Gastroesophageal sphincter (tissue), 3 donors: Measurements from ENCODE around the gene WBP1L.

ENCODE experiments used
- CTCF ChIP-seq, 4 experiments: fragments of 200-600 bp in 2 of 4; fragments of 450-650 bp in 2 of 4; sonication (generic) in 1 of 4; IDR thresholded peaks; one replicate each; pipeline ENCODE4 v1.5.1; 2017 to 2019; ENCODE audit warnings: antibody characterized with exemption in 4 of 4, mild to moderate bottlenecking in 2 of 4, moderate library complexity in 2 of 4
- POLR2A ChIP-seq, 2 donors: fragments of 450-650 bp; IDR thresholded peaks; one replicate each; pipeline ENCODE4 v1.6.1; 2017; ENCODE audit warnings: antibody characterized with exemption in 2 of 2, mild to moderate bottlenecking in 2 of 2, moderate library complexity in 1 of 2

DNA sequence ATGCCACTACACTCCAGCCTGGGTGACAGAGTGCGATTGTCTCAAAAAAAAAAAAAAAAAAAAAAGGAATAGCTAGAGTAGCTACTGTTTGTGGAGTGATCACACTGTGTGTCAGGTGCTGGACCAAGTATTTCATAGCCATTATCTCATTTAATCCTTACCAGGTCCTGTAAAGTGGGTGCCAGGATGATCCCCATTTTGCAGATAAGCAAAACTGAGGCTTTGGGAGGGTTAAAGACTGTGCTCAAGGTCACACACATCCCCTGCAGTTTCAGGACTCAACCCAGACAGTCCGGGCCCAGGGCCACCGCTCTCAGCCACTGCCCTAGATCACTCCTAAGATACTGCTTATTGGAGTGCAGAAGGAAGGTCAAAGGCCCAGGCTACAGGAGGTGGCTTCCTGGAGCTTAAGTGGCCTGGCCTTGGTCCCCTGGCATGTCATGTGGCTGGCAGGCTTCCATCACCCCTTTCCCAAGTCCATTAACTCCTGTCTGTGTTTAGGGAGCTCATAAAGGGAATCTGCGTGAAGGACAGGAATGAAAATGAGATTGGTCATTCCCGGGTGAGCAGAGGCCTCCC lies 12.4 kb upstream of the WBP1L start:
- TF ChIP-seq CTCF (IDR thresholded peaks at IDR 0.05) (no peak), POLR2A (IDR thresholded peaks at IDR 0.05) (no peak)
